Lower leg skin (tissue), 3 donors: ENCODE data around the gene PKD1L1.

Experiments
- POLR2A ChIP-seq, 2 donors: fragments of 450-650 bp; IDR thresholded peaks; one replicate each; pipeline ENCODE4 v1.6.1; 2016 to 2017; ENCODE audit warnings: antibody characterized with exemption in 2 of 2, mild to moderate bottlenecking in 1 of 2, moderate library complexity in 1 of 2
- TF ChIP-seq, protein P1 (sequence below), 3 donors: fragments of 450-650 bp; IDR thresholded peaks; one replicate each; pipeline ENCODE4 v1.5.1; 2016; ENCODE audit warnings: antibody characterized with exemption in 3 of 3, mild to moderate bottlenecking in 3 of 3, moderate library complexity in 2 of 3

DNA sequence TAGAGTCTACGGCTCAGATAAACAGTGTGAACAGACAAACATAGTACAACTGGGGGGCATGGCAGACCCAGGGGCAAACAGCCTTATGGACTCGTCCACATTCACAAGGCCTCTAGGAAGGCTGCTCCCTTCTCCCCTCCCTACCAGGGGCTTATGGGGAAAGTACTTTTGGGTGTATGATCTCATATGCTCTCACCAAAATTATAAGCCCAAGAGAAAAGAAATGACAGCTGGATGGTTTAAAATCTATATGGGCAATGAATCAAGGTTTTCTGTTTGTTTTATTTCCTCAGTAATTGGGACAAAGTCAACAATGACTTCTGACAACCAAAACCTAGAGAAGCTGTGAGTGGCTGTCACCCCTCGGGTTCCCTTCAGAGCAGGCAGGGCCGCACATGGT, 144.4 kb downstream of the PKD1L1 start:
- TF ChIP-seq, protein P1, sequence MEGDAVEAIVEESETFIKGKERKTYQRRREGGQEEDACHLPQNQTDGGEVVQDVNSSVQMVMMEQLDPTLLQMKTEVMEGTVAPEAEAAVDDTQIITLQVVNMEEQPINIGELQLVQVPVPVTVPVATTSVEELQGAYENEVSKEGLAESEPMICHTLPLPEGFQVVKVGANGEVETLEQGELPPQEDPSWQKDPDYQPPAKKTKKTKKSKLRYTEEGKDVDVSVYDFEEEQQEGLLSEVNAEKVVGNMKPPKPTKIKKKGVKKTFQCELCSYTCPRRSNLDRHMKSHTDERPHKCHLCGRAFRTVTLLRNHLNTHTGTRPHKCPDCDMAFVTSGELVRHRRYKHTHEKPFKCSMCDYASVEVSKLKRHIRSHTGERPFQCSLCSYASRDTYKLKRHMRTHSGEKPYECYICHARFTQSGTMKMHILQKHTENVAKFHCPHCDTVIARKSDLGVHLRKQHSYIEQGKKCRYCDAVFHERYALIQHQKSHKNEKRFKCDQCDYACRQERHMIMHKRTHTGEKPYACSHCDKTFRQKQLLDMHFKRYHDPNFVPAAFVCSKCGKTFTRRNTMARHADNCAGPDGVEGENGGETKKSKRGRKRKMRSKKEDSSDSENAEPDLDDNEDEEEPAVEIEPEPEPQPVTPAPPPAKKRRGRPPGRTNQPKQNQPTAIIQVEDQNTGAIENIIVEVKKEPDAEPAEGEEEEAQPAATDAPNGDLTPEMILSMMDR (IDR thresholded peaks at IDR 0.05), result no peak
- TF ChIP-seq POLR2A (IDR thresholded peaks at IDR 0.05), result no peak
